ENCODE measurements around the gene KIF11. TPM values are rescaled to one million over a fixed set of nuclear protein-coding genes. Genes with fewer than 3 reads are reported as not detected.

KIF11 gene
- total RNA-seq, 1 experiment from 2014 or later, result 47.8 TPM

DNA sequence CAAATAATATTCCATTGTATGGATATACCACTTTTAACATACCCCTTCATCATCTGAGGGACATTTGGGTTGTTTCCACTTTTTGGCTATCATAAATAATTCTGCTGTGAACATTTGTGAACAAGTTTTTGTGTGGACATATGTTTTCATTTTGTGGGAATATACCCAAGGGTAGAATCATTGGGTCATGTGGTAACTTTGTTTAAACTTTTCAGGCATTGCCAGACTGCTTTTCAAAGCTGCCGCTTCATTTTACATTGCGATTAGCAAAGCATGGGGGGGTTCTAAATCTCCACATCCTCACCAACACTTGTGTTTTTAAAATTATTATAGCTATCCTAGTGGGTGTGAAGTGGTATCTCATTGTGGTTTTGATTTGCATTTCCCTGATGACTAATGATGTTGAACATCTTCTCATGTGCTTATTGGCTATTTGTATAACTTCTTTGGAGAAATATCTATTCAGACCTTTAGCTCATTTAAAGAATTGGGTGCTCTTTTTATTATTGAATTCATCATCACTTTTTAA, 88.4 kb downstream of the KIF11 start:
- no peaks in the 10 kb centered on the region for H3K27me3 ChIP-seq (ENCODE audit: control insufficient read depth, insufficient read depth, low read length)
- ATAC-seq (no peak), DNase-seq (ENCODE audit: low read depth, low spot score) (no peak)
- TF ChIP-seq TCF7L2 (IDR thresholded peaks at IDR 0.05; ENCODE audit: low read depth, low read length) (no peak), SIN3A (IDR thresholded peaks at IDR 0.05; ENCODE audit: borderline replicate concordance, insufficient read depth, low read depth, low read length) (no peak)
- TF ChIP-seq, protein P1, sequence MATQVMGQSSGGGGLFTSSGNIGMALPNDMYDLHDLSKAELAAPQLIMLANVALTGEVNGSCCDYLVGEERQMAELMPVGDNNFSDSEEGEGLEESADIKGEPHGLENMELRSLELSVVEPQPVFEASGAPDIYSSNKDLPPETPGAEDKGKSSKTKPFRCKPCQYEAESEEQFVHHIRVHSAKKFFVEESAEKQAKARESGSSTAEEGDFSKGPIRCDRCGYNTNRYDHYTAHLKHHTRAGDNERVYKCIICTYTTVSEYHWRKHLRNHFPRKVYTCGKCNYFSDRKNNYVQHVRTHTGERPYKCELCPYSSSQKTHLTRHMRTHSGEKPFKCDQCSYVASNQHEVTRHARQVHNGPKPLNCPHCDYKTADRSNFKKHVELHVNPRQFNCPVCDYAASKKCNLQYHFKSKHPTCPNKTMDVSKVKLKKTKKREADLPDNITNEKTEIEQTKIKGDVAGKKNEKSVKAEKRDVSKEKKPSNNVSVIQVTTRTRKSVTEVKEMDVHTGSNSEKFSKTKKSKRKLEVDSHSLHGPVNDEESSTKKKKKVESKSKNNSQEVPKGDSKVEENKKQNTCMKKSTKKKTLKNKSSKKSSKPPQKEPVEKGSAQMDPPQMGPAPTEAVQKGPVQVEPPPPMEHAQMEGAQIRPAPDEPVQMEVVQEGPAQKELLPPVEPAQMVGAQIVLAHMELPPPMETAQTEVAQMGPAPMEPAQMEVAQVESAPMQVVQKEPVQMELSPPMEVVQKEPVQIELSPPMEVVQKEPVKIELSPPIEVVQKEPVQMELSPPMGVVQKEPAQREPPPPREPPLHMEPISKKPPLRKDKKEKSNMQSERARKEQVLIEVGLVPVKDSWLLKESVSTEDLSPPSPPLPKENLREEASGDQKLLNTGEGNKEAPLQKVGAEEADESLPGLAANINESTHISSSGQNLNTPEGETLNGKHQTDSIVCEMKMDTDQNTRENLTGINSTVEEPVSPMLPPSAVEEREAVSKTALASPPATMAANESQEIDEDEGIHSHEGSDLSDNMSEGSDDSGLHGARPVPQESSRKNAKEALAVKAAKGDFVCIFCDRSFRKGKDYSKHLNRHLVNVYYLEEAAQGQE (IDR thresholded peaks at IDR 0.05; ENCODE audit: insufficient read depth in 1 of 2, low read depth in 2 of 2, low read length in 1 of 2), result no peak
- BruUV-seq (replicated peaks), result no TSS peak
- no peaks in the 10 kb centered on the region for H3K9me3 ChIP-seq (ENCODE audit: control insufficient read depth, insufficient read depth, low read depth, low read length)
- H3K4me3 ChIP-seq (ENCODE audit: low read depth in 2 of 2, low read length in 2 of 2), result no peak overlapping the region
- H3K36me3 ChIP-seq (ENCODE audit: control insufficient read depth, insufficient read depth, low read length), result no peaks in the 10 kb centered on the region
- in situ Hi-C loops (cut with HindIII; ENCODE audit: low pct_unique_long_range_greater_than_20kb, low sequenced_read_pairs) (no loop called here), intact Hi-C loops (cut with micrococcal nuclease; ENCODE audit: unreplicated experiment) (no loop called here)
- H3K4me1 ChIP-seq (ENCODE audit: control insufficient read depth, insufficient read depth, low read length), result no peaks in the 10 kb centered on the region
- ChIA-PET POLR2A (interaction anchor here (0.6 to 0.7 kb wide), 2 partner anchors 17 kb away, joined by 6 to 9 read pairs; no protein-coding TSS in a partner anchor), CTCF (interaction anchor here (0.6 kb wide), 1 partner anchor 244 kb away, joined by 3 read pairs; no protein-coding TSS in a partner anchor)
- no peak overlapping the region for H3K27ac ChIP-seq (ENCODE audit: low read length)

DNA sequence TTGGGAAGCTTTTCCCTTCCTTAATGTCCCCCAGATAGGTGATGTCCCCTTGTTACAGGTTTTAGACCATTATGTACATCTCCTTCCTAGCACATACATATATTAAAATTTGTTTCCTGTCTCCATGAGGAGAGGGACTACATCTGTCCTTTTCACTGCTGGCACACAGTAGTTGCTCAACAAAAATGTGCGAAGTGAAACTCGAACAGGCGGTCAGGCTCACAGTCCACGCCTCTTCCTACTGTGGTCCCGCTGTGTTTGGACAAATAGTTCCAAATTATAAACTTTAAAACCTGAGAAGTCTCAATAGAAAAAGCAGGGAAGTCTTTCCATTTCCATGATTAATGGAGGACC, 95.6 kb downstream of the KIF11 start:
- POLR2A ChIA-PET, result no interaction called here
- Histone ChIP-seq H3K36me3 (ENCODE audit: control insufficient read depth, insufficient read depth, low read length) (no peaks in the 10 kb centered on the region; the same call in 1 of the 2 replicates), H3K27me3 (ENCODE audit: control insufficient read depth, insufficient read depth, low read length) (no peaks in the 10 kb centered on the region), H3K9me3 (ENCODE audit: control insufficient read depth, insufficient read depth, low read depth, low read length) (no peaks in the 10 kb centered on the region), H3K27ac (ENCODE audit: low read length) (peak overlapping the region; percentile 70; the same call in 1 of the 2 replicates), H3K4me3 (ENCODE audit: low read depth in 2 of 2, low read length in 2 of 2) (peak overlapping the region; percentile 63 to 66), H3K4me1 (ENCODE audit: control insufficient read depth, insufficient read depth, low read length) (peaks cover 8% of the 10 kb centered on the region; the same call in 1 of the 2 replicates)
- TF ChIP-seq, protein P1 (IDR thresholded peaks at IDR 0.05; ENCODE audit: insufficient read depth in 1 of 2, low read depth in 2 of 2, low read length in 1 of 2), result no peak
- TF ChIP-seq POLR2AphosphoS5 (IDR thresholded peaks at IDR 0.05; ENCODE audit: low read depth, low read length) (no peak), SIN3A (IDR thresholded peaks at IDR 0.05; ENCODE audit: borderline replicate concordance, insufficient read depth, low read depth, low read length) (no peak), TCF7L2 (IDR thresholded peaks at IDR 0.05; ENCODE audit: low read depth, low read length) (no peak)
- TF ChIP-seq, protein P2, sequence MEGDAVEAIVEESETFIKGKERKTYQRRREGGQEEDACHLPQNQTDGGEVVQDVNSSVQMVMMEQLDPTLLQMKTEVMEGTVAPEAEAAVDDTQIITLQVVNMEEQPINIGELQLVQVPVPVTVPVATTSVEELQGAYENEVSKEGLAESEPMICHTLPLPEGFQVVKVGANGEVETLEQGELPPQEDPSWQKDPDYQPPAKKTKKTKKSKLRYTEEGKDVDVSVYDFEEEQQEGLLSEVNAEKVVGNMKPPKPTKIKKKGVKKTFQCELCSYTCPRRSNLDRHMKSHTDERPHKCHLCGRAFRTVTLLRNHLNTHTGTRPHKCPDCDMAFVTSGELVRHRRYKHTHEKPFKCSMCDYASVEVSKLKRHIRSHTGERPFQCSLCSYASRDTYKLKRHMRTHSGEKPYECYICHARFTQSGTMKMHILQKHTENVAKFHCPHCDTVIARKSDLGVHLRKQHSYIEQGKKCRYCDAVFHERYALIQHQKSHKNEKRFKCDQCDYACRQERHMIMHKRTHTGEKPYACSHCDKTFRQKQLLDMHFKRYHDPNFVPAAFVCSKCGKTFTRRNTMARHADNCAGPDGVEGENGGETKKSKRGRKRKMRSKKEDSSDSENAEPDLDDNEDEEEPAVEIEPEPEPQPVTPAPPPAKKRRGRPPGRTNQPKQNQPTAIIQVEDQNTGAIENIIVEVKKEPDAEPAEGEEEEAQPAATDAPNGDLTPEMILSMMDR (IDR thresholded peaks at IDR 0.05), result no peak
- in situ Hi-C loops (cut with HindIII; ENCODE audit: low pct_unique_long_range_greater_than_20kb, low sequenced_read_pairs) (no loop called here), intact Hi-C loops (cut with micrococcal nuclease; ENCODE audit: unreplicated experiment) (no loop called here)
- DNase-seq (ENCODE audit: low read depth, low spot score) (no peak), ATAC-seq (no peak)
- BruUV-seq (replicated peaks), result no TSS peak
- CTCF ChIA-PET, result no interaction called here
